ENCODE data around the gene CADM3. TPM values are rescaled to one million over a fixed set of nuclear protein-coding genes. Genes with fewer than 3 reads are reported as not detected.
A peak's percentile ranks its signal among the peaks of the same experiment; 100 is the strongest.

The CADM3 gene
- total RNA-seq, 1 experiment from 2014 or later = not detected

GRCh38 chr1:159187033-159187432 is 15.6 kb downstream of the CADM3 start:
- Histone ChIP-seq H3K27me3 (no peaks in the 10 kb centered on the region), H3K4me1 (no peaks in the 10 kb centered on the region), H3K4me3 (no peak overlapping the region), H3K9me3 (replicated peaks) (no peaks in the 10 kb centered on the region), H3K36me3 (no peaks in the 10 kb centered on the region), H3K27ac (no peak overlapping the region)
- DNase-seq = no peak

- H3K27ac ChIP-seq = no peak overlapping the region
- H3K4me3 ChIP-seq = no peak overlapping the region
- DNase-seq = no peak
- no peaks in the 10 kb centered on the region for H3K27me3 ChIP-seq
- H3K4me1 ChIP-seq = no peaks in the 10 kb centered on the region
- H3K9me3 ChIP-seq (replicated peaks) = no peaks in the 10 kb centered on the region
- H3K36me3 ChIP-seq = no peaks in the 10 kb centered on the region
These were observed 16.4 kb downstream of the CADM3 start for GRCh38 chr1:159187647-159188374.

- H3K4me1 ChIP-seq = no peaks in the 10 kb centered on the region
- H3K27me3 ChIP-seq = no peaks in the 10 kb centered on the region
- no peak overlapping the region for H3K27ac ChIP-seq
- no peaks in the 10 kb centered on the region for H3K9me3 ChIP-seq (replicated peaks)
- DNase-seq = no peak
- H3K36me3 ChIP-seq = no peaks in the 10 kb centered on the region
- H3K4me3 ChIP-seq = no peak overlapping the region
These were observed 17.0 kb downstream of the CADM3 start for GRCh38 chr1:159188375-159188788.

- Histone ChIP-seq H3K4me1 (no peaks in the 10 kb centered on the region), H3K36me3 (no peaks in the 10 kb centered on the region), H3K27me3 (no peaks in the 10 kb centered on the region; the same call in 1 of the 2 replicates), H3K4me3 (no peak overlapping the region), H3K9me3 (replicated peaks) (no peaks in the 10 kb centered on the region), H3K27ac (no peak overlapping the region)
- no peak for DNase-seq
These were observed 19.0 kb downstream of the CADM3 start for GRCh38 chr1:159190441-159190840.

- H3K27me3 ChIP-seq = no peaks in the 10 kb centered on the region; the same call in 1 of the 2 replicates
- H3K4me3 ChIP-seq = no peak overlapping the region
- H3K36me3 ChIP-seq = no peaks in the 10 kb centered on the region
- H3K9me3 ChIP-seq (replicated peaks) = no peaks in the 10 kb centered on the region
- no peak overlapping the region for H3K27ac ChIP-seq
- H3K4me1 ChIP-seq = no peaks in the 10 kb centered on the region
- no peak for DNase-seq
These were observed 25.1 kb downstream of the CADM3 start for GRCh38 chr1:159196543-159196942.

- Histone ChIP-seq H3K4me3 (no peak overlapping the region), H3K27me3 (no peaks in the 10 kb centered on the region; the same call in 1 of the 2 replicates), H3K9me3 (replicated peaks) (no peaks in the 10 kb centered on the region), H3K36me3 (no peaks in the 10 kb centered on the region), H3K4me1 (no peaks in the 10 kb centered on the region), H3K27ac (no peak overlapping the region)
- DNase-seq = peak; percentile 44 to 70
These were observed 26.4 kb downstream of the CADM3 start for GRCh38 chr1:159197561-159198557.

GRCh38 chr1:159199901-159200300 is 28.5 kb downstream of the CADM3 start:
- Histone ChIP-seq H3K27me3 (no peaks in the 10 kb centered on the region), H3K36me3 (no peaks in the 10 kb centered on the region), H3K27ac (no peak overlapping the region), H3K9me3 (replicated peaks) (no peaks in the 10 kb centered on the region), H3K4me1 (no peaks in the 10 kb centered on the region), H3K4me3 (no peak overlapping the region)
- DNase-seq = no peak

- Histone ChIP-seq H3K4me1 (no peaks in the 10 kb centered on the region), H3K27ac (no peak overlapping the region), H3K4me3 (no peak overlapping the region), H3K9me3 (replicated peaks) (no peaks in the 10 kb centered on the region), H3K36me3 (no peaks in the 10 kb centered on the region), H3K27me3 (no peaks in the 10 kb centered on the region)
- DNase-seq = no peak
These were observed 29.4 kb downstream of the CADM3 start for GRCh38 chr1:159200769-159201168.

GRCh38 chr1:159201642-159202041 is 30.2 kb downstream of the CADM3 start:
- Histone ChIP-seq H3K27ac (no peak overlapping the region), H3K36me3 (no peaks in the 10 kb centered on the region), H3K4me1 (no peaks in the 10 kb centered on the region), H3K27me3 (no peaks in the 10 kb centered on the region), H3K4me3 (no peak overlapping the region), H3K9me3 (replicated peaks) (no peaks in the 10 kb centered on the region)
- DNase-seq = no peak

GRCh38 chr1:159203610-159204009 is 32.2 kb downstream of the CADM3 start:
- Histone ChIP-seq H3K27ac (no peak overlapping the region), H3K4me3 (no peak overlapping the region), H3K27me3 (no peaks in the 10 kb centered on the region), H3K9me3 (replicated peaks) (no peaks in the 10 kb centered on the region), H3K36me3 (no peaks in the 10 kb centered on the region), H3K4me1 (no peaks in the 10 kb centered on the region)
- no peak for DNase-seq

- Histone ChIP-seq H3K36me3 (no peaks in the 10 kb centered on the region), H3K4me3 (no peak within 1 kb of the TSS), H3K4me1 (no peaks in the 10 kb centered on the region), H3K27ac (no peak within 1 kb of the TSS), H3K27me3 (no peaks in the 10 kb centered on the region), H3K9me3 (replicated peaks) (no peaks in the 10 kb centered on the region)
- DNase-seq = no peak
These were observed 33.0 kb downstream of the CADM3 start, which contains the start of gene ACKR1 for GRCh38 chr1:159204161-159205141. Gene ACKR1 (plus strand): TSS chr1:159204875. CDS start chr1:159204960, 85 bp downstream.

- Histone ChIP-seq H3K27me3 (no peaks in the 10 kb centered on the region), H3K36me3 (no peaks in the 10 kb centered on the region), H3K4me3 (no peak overlapping the region), H3K4me1 (no peaks in the 10 kb centered on the region), H3K27ac (no peak overlapping the region), H3K9me3 (replicated peaks) (no peaks in the 10 kb centered on the region)
- no peak for DNase-seq
These were observed 33.8 kb downstream of the CADM3 start for GRCh38 chr1:159205225-159205624.

GRCh38 chr1:159206110-159206509 is 34.7 kb downstream of the CADM3 start:
- no peak overlapping the region for H3K4me3 ChIP-seq
- no peaks in the 10 kb centered on the region for H3K27me3 ChIP-seq
- no peak for DNase-seq
- H3K9me3 ChIP-seq (replicated peaks) = no peaks in the 10 kb centered on the region
- H3K36me3 ChIP-seq = no peaks in the 10 kb centered on the region
- no peaks in the 10 kb centered on the region for H3K4me1 ChIP-seq
- no peak overlapping the region for H3K27ac ChIP-seq

- Histone ChIP-seq H3K9me3 (replicated peaks) (no peaks in the 10 kb centered on the region), H3K27me3 (no peaks in the 10 kb centered on the region), H3K4me1 (no peaks in the 10 kb centered on the region), H3K4me3 (no peak overlapping the region), H3K27ac (no peak overlapping the region), H3K36me3 (no peaks in the 10 kb centered on the region)
- no peak for DNase-seq
These were observed 35.7 kb downstream of the CADM3 start for GRCh38 chr1:159207080-159207479.
